B cell (primary cell): Measurements from ENCODE around the gene NEO1. TPM values are rescaled to one million over a fixed set of nuclear protein-coding genes. Genes with fewer than 3 reads are reported as not detected.

ENCODE experiments used
- ATAC-seq: fragments of 200-7000 bp; cut with Tn5 transposase; one replicate; pipeline ENCODE4 v1.10.0; 2021; ENCODE audit warnings: low read depth, mild to moderate bottlenecking, moderate number of reproducible peaks, moderate library complexity
- CTCF ChIA-PET: fragments of 350-600 bp; sonication (Branson Sonifier 250); formaldehyde crosslinking; loops from one replicate; lab custom pipeline; 2021; ENCODE audit warnings: antibody characterized with exemption, inconsistent platforms; lab: Charles Lee
- POLR2A ChIA-PET: fragments of 350-600 bp; sonication (Branson Sonifier 250); formaldehyde crosslinking; loops from one replicate; lab custom pipeline; 2021; ENCODE audit warnings: antibody characterized with exemption; lab: Charles Lee
- DNase-seq: peaks from one replicate; pipeline ENCODE4 v3.0.0; 2013
- H2AFZ ChIP-seq: 2 replicates; pipeline ENCODE4 v1.6.1; 2012; ENCODE audit warnings: mild to moderate bottlenecking, low read depth, low read length; ENCODE audit not compliant: insufficient read depth, poor library complexity, severe bottlenecking
- H3K27ac ChIP-seq, 2 donors: 1 replicate in 1 of 2; 2 replicates in 1 of 2; pipeline ENCODE4 v1.5.1; 2012 to 2013; ENCODE audit warnings: low read length in 2 of 2, mild to moderate bottlenecking in 2 of 2, moderate library complexity in 1 of 2
- H3K27me3 ChIP-seq, 4 experiments: fragments of 200-600 bp in 1 of 4; sonication (generic) in 1 of 4; replicated peaks in 1 of 4; 1 replicate in 2 of 4; 2 replicates in 2 of 4; pipeline versions ENCODE4 v1.6.1 to v1.7.0; 2013 to 2016; ENCODE audit warnings: low read length in 3 of 4, mild to moderate bottlenecking in 2 of 4, mixed read lengths in 1 of 4, moderate library complexity in 1 of 4; ENCODE audit not compliant: insufficient read depth in 4 of 4, control insufficient read depth in 3 of 4; ENCODE audit errors: control extremely low read depth in 1 of 4
- H3K36me3 ChIP-seq, 2 experiments: replicated peaks in 1 of 2; 1 replicate in 1 of 2; 2 replicates in 1 of 2; pipeline versions ENCODE4 v1.6.1 to v1.7.1; 2013; ENCODE audit warnings: low read length in 1 of 2; ENCODE audit not compliant: insufficient read depth in 2 of 2, control insufficient read depth in 1 of 2; ENCODE audit errors: control extremely low read depth in 1 of 2, extremely low read depth in 1 of 2
- H3K4me1 ChIP-seq, 2 donors: fragments of 200-600 bp in 1 of 2; sonication (generic) in 1 of 2; 1 replicate in 1 of 2; 2 replicates in 1 of 2; pipeline versions ENCODE4 v1.5.1 to v1.6.1; 2013 to 2017; ENCODE audit warnings: low read length in 2 of 2; ENCODE audit not compliant: control insufficient read depth in 2 of 2, insufficient read depth in 2 of 2
- H3K4me2 ChIP-seq: replicated peaks from 2 replicates; pipeline ENCODE3; 2012; ENCODE audit warnings: mild to moderate bottlenecking, low read depth, low read length; ENCODE audit not compliant: poor library complexity, severe bottlenecking
- H3K4me3 ChIP-seq, 5 experiments: fragments of 200-600 bp in 1 of 5; sonication (generic) in 1 of 5; 1 replicate in 3 of 5; 2 replicates in 2 of 5; pipeline versions ENCODE4 v1.5.1 to v1.7.0; 2011 to 2016; ENCODE audit warnings: low read length in 4 of 5, mild to moderate bottlenecking in 4 of 5, low read depth in 2 of 5, control low read depth in 1 of 5, moderate library complexity in 1 of 5; ENCODE audit not compliant: insufficient read depth in 1 of 5; ENCODE audit errors: control extremely low read depth in 1 of 5, extremely low read depth in 1 of 5
- H3K79me2 ChIP-seq: fragments of 200-600 bp; sonication (generic); one replicate; pipeline ENCODE4 v1.6.0; 2016; ENCODE audit warnings: low read length; ENCODE audit not compliant: control insufficient read depth, insufficient read depth
- H3K9ac ChIP-seq: fragments of 200-600 bp; sonication (generic); 2 replicates; pipeline ENCODE4 v1.6.1; 2017; ENCODE audit warnings: mild to moderate bottlenecking, low read length, moderate library complexity
- H3K9me3 ChIP-seq, 3 donors: one replicate each; pipeline versions ENCODE4 v1.6.1 to v1.7.1; 2013; ENCODE audit warnings: low read length in 2 of 3; ENCODE audit not compliant: control insufficient read depth in 2 of 3, insufficient read depth in 1 of 3; ENCODE audit errors: control extremely low read depth in 1 of 3
- H4K20me1 ChIP-seq: 2 replicates; pipeline ENCODE4 v1.6.0; 2012; ENCODE audit warnings: mild to moderate bottlenecking, low read length; ENCODE audit not compliant: insufficient read depth, control insufficient read depth, poor library complexity, severe bottlenecking
- H3K27ac Mint-ChIP-seq: one replicate; pipeline ENCODE4 v1.8.0; 2021; ENCODE audit warnings: mixed read lengths
- H3K27me3 Mint-ChIP-seq: one replicate; pipeline ENCODE4 v1.8.0; 2021; ENCODE audit warnings: mixed read lengths
- H3K4me1 Mint-ChIP-seq: one replicate; pipeline ENCODE4 v1.8.0; 2021; ENCODE audit warnings: mixed read lengths
- H3K4me3 Mint-ChIP-seq: one replicate; pipeline ENCODE4 v1.8.0; 2021; ENCODE audit warnings: mixed read lengths
- H3K9me3 Mint-ChIP-seq: one replicate; pipeline ENCODE4 v1.8.0; 2022; ENCODE audit warnings: mixed read lengths; ENCODE audit not compliant: insufficient read depth
- EZH2 ChIP-seq: IDR thresholded peaks from 2 replicates; pipeline ENCODE4 v1.6.1; 2012; ENCODE audit warnings: borderline replicate concordance, low read depth, mild to moderate bottlenecking, moderate library complexity, low read length; ENCODE audit not compliant: insufficient read depth, poor library complexity, severe bottlenecking
- WGBS: methylation state at CpG from one replicate; pipeline ENCODE4 v1.1.5; 2013; ENCODE audit warnings: missing lambda C conversion rate; ENCODE audit not compliant: insufficient coverage; 5-methylcytosine and 5-hydroxymethylcytosine counted together
- intact Hi-C: fragments of 100-400 bp; cut with micrococcal nuclease; formaldehyde crosslinking; loops from one replicate; pipeline ENCODE4 v1.10.0; 2022
- polyA plus RNA-seq: library from polyadenylated mRNA; depleted of rRNA; stranded (reverse); fragments of >200 nt; gene quantifications from 2 replicates; pipeline ENCODE4 v1.2.3, GENCODE V29; 2012
- total RNA-seq, 2 donors: library from RNA; stranded (reverse); fragments of 120-200 nt in 1 of 2; gene quantifications; 1 replicate in 1 of 2; 2 replicates in 1 of 2; pipeline versions ENCODE4 v1.2.3 to v1.2.4, GENCODE V29; 2013 to 2022
- TF ChIP-seq, protein P1 (sequence below): fragments of 200-600 bp; IDR thresholded peaks from one replicate; pipeline ENCODE4 v1.8.0; 2022; ENCODE audit warnings: antibody characterized with exemption, mild to moderate bottlenecking

The NEO1 gene
- total and polyA plus RNA-seq, 2 donors (not counting 1 experiment from before 2014, with no cell fraction given): 1.3 to 3.9 TPM

DNA sequence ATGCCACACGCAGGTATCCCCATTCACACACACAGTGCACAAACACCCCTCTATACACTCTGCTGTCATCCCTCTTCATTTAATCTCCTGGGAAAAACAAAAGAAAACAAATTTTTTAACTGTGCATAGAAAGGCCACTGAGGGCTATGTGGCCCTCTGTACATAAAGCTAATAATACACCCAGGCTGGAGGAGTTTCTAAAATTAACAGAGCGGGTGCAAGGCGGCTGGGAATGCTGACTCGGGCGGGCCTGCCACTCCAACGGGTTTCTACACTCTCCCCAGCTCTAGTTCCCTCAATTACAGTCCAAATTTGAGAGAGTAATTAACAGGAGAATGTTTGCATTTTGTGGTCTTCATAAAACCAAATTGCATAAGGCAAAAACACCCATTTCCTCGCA is 293.4 kb downstream of the NEO1 start:
- no peaks in the 10 kb centered on the region for H3K4me1 Mint-ChIP-seq
- intact Hi-C loops: no loop called here
- H3K27ac Mint-ChIP-seq: no peak overlapping the region
- WGBS: 81% methylated on average over 2 of the region's 7 CpGs
- DNase-seq (no peak), ATAC-seq (no peak)
- Histone ChIP-seq H3K79me2 (no peaks in the 10 kb centered on the region), H3K27me3 (peaks cover 0 to 4% (median 0%) of the 10 kb centered on the region in 4 experiments), H4K20me1 (no peaks in the 10 kb centered on the region), H3K27ac (no peak overlapping the region), H3K36me3 (no peaks in the 10 kb centered on the region), H3K9ac (no peak overlapping the region), H3K4me1 (no peaks in the 10 kb centered on the region), H3K4me2 (no peak overlapping the region), H2AFZ (no peak overlapping the region), H3K9me3 (peaks cover 0 to 37% (median 2%) of the 10 kb centered on the region in 3 donors), H3K4me3 (no peak overlapping the region)
- CTCF ChIA-PET: no interaction called here
- peaks cover 2% of the 10 kb centered on the region for H3K9me3 Mint-ChIP-seq
- TF ChIP-seq, protein P1, sequence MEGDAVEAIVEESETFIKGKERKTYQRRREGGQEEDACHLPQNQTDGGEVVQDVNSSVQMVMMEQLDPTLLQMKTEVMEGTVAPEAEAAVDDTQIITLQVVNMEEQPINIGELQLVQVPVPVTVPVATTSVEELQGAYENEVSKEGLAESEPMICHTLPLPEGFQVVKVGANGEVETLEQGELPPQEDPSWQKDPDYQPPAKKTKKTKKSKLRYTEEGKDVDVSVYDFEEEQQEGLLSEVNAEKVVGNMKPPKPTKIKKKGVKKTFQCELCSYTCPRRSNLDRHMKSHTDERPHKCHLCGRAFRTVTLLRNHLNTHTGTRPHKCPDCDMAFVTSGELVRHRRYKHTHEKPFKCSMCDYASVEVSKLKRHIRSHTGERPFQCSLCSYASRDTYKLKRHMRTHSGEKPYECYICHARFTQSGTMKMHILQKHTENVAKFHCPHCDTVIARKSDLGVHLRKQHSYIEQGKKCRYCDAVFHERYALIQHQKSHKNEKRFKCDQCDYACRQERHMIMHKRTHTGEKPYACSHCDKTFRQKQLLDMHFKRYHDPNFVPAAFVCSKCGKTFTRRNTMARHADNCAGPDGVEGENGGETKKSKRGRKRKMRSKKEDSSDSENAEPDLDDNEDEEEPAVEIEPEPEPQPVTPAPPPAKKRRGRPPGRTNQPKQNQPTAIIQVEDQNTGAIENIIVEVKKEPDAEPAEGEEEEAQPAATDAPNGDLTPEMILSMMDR: no peak
- no peak for TF ChIP-seq EZH2
- no peaks in the 10 kb centered on the region for H3K27me3 Mint-ChIP-seq
- POLR2A ChIA-PET: no interaction called here
- no peak overlapping the region for H3K4me3 Mint-ChIP-seq

DNA sequence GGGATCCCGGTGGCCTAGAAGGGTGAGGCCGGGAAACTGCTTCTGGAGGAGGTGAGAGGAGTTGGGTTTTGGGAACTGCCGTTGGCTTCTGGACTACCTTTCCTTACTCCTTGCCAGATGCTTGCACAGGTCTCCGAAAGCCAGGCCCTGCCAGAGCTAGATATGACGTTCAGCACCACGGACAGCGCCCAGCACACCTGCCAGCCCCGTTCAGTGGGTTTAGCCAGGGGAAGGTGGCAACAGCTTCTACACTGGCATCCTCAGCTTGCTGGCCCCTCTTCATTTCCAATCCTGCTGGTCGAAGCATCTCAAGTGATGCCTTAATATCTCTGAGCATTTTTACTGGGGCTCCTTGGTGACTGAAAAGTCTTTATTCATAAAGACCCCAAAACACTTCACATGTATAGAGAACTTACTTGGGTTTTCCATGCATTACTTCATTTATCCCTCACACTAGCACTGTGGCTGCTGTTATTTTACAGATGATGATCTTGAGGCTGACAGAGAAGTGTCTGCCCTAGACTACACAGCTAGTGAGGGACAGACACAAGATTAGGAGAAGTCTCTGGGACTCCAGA is 294.6 kb downstream of the NEO1 start:
- H3K4me3 Mint-ChIP-seq: no peak overlapping the region
- intact Hi-C loops: no loop called here
- CTCF ChIA-PET: no interaction called here

More for the DNA sequence above, 294.6 kb downstream of the NEO1 start:
- TF ChIP-seq, protein P1: no peak
- TF ChIP-seq EZH2: no peak
- Histone ChIP-seq H3K4me2 (no peak overlapping the region), H3K27me3 (peaks cover 0 to 4% (median 0%) of the 10 kb centered on the region in 4 experiments), H3K4me3 (no peak overlapping the region), H4K20me1 (no peaks in the 10 kb centered on the region), H2AFZ (no peak overlapping the region), H3K9me3 (peaks cover 0 to 33% (median 2%) of the 10 kb centered on the region in 3 donors), H3K27ac (no peak overlapping the region), H3K9ac (no peak overlapping the region), H3K4me1 (no peaks in the 10 kb centered on the region), H3K79me2 (no peaks in the 10 kb centered on the region), H3K36me3 (no peaks in the 10 kb centered on the region)
- peak; percentile 50 for DNase-seq
- Mint-ChIP-seq H3K9me3 (peaks cover 2% of the 10 kb centered on the region), H3K27me3 (no peaks in the 10 kb centered on the region), H3K27ac (no peak overlapping the region), H3K4me1 (no peaks in the 10 kb centered on the region)
- ATAC-seq: no peak
- 30% methylated on average over 9 of the region's 9 CpGs for WGBS
- POLR2A ChIA-PET: no interaction called here
